Skeletal muscle satellite cell (primary cell): ENCODE results near the gene IRF2BP2.

Source experiments
- H3K27me3 ChIP-seq: 2 replicates; pipeline ENCODE4 v1.7.0; 2013; ENCODE audit warnings: low read length; ENCODE audit not compliant: control insufficient read depth, insufficient read depth
- H3K36me3 ChIP-seq: 2 replicates; pipeline ENCODE4 v1.7.0; 2013; ENCODE audit warnings: mild to moderate bottlenecking, control low read depth, low read length; ENCODE audit not compliant: insufficient read depth
- H3K4me1 ChIP-seq: 2 replicates; pipeline ENCODE4 v1.7.0; 2013; ENCODE audit warnings: low read length; ENCODE audit not compliant: control insufficient read depth, insufficient read depth
- H3K4me2 ChIP-seq: 2 replicates; pipeline ENCODE4 v1.7.0; 2013; ENCODE audit warnings: mild to moderate bottlenecking, low read length
- H3K4me3 ChIP-seq: 2 replicates; pipeline ENCODE4 v1.7.0; 2013; ENCODE audit warnings: low read length
- H3K9ac ChIP-seq: 2 replicates; pipeline ENCODE4 v1.7.0; 2013; ENCODE audit warnings: mild to moderate bottlenecking, low read depth, low read length, moderate library complexity
- H3K9me3 ChIP-seq: replicated peaks from 2 replicates; pipeline ENCODE4 v1.7.0; 2013; ENCODE audit warnings: mild to moderate bottlenecking, control low read depth, low read length

Gene IRF2BP2

DNA sequence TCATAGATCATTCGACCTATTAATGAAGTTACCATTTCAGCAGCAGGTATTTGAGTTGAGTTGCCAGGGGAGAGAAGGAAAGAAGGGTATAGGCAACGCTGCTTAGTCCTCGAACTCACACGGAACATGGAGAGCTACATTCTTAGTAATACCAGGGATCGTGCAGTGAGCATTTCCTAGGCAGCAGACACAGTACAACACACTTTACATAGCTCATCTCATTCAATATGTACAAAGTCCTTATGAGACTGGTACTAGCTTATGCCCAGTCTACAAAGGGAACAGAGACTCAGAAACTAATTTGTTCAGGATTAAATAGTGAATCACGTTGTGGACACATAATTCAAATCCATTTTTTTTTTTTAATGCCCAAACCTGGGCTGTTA lies 25.6 kb downstream of the IRF2BP2 start:
- H3K4me1 ChIP-seq = peaks cover 16% of the 10 kb centered on the region
- H3K9me3 ChIP-seq = no peaks in the 10 kb centered on the region
- H3K9ac ChIP-seq = no peak overlapping the region
- H3K4me2 ChIP-seq = no peak overlapping the region
- H3K36me3 ChIP-seq = no peaks in the 10 kb centered on the region
- H3K27me3 ChIP-seq = no peaks in the 10 kb centered on the region
- H3K4me3 ChIP-seq = no peak overlapping the region

DNA sequence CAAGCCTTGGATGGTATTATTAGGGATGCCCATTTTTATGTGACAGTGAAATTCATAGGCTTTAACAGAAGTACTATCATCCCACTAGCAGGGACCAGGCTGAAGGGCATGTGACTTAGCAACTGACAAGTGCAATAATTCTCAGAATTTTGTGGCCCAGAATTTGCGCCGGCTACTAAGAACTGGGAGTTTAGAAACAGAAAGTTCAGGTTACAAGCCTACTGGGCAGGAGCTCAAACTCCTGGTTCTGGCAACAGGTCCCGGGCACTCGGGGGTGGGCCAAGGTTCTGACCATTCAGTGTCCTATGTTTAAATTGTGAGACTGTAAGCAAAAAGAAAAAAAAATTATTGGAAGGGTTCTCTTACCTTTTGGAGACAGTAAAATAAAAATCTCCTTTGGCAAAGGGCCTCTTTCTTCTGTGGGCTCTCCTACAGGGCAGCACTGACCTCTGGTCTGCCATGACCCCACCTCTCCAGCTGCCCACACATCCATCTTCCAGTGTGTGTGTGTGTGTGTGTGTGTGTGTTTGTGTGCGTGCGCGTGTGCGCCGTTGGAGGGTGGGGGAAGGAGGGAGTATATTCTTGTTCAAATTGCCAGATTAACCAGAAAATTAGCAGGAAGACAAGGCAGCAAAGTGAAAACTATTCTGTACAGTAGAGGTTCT lies 26.1 kb downstream of the IRF2BP2 start:
- Histone ChIP-seq H3K9ac (no peak overlapping the region), H3K27me3 (no peaks in the 10 kb centered on the region), H3K4me2 (no peak overlapping the region), H3K4me3 (no peak overlapping the region), H3K4me1 (peaks cover 16% of the 10 kb centered on the region), H3K36me3 (no peaks in the 10 kb centered on the region), H3K9me3 (no peaks in the 10 kb centered on the region)

DNA sequence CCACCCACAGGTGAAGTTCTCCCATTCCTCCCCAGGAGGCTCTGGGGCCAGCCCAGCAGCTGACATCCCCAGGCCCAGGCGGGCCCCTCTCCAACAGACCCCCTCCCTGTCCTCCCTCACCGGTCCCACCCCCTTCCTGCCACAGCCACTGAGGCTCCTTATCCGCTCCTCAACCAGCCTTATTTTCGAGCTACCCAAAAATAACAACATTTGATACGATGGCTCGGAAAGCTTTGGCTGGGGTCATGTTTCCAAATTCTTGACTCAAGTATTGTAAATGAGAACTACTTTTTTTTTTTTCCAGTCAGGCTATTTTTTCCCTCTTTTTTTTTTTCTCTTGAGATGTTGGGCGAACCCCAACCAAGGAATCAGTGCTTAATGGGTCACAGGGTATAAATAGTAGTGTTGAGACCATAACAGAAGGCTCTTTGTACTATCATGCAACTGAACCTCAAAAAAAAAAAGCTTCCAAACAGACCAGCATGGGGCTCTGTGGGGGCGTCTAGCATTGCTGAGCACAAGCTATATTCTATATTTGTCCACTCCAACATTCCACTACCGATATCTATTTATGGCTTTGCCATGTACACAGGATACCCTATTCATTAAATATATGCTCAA lies 27.2 kb downstream of the IRF2BP2 start:
- peaks cover 16% of the 10 kb centered on the region for H3K4me1 ChIP-seq

DNA sequence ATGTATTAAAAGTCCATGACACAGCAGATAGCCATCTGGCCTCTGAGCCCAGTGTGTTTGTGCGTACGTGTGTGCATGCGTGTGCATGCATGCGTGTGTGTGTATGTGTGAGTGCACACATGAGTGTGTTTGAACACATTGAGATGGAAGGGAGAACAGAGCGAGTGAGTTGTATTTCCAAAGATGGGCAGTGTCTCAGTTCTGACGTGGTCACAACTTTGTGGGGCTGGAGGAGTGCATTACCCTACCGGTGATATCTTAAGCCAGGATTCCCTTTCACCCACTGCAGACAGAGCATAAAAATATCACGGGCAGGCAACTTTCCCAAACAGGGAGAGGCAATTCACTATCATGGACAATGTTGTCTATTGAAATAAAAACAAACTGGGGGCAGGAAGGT lies 27.8 kb downstream of the IRF2BP2 start:
- Histone ChIP-seq H3K4me1 (peaks cover 16% of the 10 kb centered on the region), H3K4me3 (no peak overlapping the region)

More for the DNA sequence above, 27.2 kb downstream of the IRF2BP2 start:
- H3K27me3 ChIP-seq = no peaks in the 10 kb centered on the region
- no peaks in the 10 kb centered on the region for H3K9me3 ChIP-seq
- H3K4me3 ChIP-seq = no peak overlapping the region
- H3K9ac ChIP-seq = no peak overlapping the region
- no peak overlapping the region for H3K4me2 ChIP-seq
- no peaks in the 10 kb centered on the region for H3K36me3 ChIP-seq

DNA sequence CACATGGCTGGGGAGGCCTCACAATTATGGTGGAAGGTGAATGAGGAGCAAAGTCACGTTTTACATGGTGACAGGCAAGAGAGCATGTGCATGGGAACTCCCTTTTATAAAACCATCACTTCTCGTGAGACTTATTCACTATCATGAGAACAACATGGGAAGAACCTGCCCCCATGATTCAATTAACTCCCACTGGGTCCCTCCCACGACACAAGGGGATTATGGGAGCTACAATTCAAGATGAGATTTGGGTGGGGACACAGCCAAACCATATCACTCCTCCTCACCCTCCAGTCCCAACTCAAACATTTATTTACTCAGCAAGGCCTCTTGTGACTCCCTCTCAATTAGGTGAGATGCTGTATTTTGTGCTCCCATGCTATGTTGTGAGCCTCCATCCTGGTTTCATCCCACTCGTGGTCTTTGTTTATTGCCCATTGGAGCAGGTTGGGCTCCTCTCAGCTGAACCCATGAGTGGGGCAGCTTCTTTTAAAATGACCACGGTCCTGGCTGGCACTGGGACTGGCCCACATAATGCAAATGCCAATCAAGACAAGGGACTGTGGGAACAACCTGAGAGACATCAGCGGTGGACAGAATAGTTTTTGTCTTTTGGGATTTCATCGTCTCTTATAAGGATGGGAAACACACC lies 28.8 kb downstream of the IRF2BP2 start:
- peaks cover 15% of the 10 kb centered on the region for H3K4me1 ChIP-seq
- no peaks in the 10 kb centered on the region for H3K9me3 ChIP-seq
- H3K9ac ChIP-seq = no peak overlapping the region
- H3K4me3 ChIP-seq = no peak overlapping the region
- H3K4me2 ChIP-seq = no peak overlapping the region
- no peaks in the 10 kb centered on the region for H3K36me3 ChIP-seq
- H3K27me3 ChIP-seq = no peaks in the 10 kb centered on the region

More for the DNA sequence above, 27.8 kb downstream of the IRF2BP2 start:
- no peaks in the 10 kb centered on the region for H3K9me3 ChIP-seq
- H3K36me3 ChIP-seq = no peaks in the 10 kb centered on the region
- H3K27me3 ChIP-seq = no peaks in the 10 kb centered on the region
- no peak overlapping the region for H3K4me2 ChIP-seq
- no peak overlapping the region for H3K9ac ChIP-seq

DNA sequence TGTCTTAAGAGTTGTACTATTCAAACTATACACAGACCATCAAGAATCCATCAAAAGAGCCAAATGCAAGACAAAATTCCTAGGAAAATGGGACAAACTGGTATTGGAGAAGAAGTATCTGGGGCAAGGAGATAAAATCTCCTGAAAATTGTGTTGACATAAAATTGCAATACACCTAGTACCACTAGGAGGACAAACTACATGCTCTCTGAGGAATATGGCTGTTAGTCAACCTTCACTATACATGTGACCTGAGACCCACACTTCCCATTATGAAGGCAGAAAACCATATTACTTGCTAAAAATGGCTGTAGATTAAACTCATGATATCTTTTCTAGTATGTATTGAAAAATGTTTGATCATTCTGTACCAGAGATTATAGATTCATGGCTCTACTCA lies 30.0 kb downstream of the IRF2BP2 start:
- H3K4me2 ChIP-seq = no peak overlapping the region
- H3K36me3 ChIP-seq = no peaks in the 10 kb centered on the region
- no peak overlapping the region for H3K4me3 ChIP-seq
- peaks cover 3% of the 10 kb centered on the region for H3K4me1 ChIP-seq
- no peak overlapping the region for H3K9ac ChIP-seq
- H3K27me3 ChIP-seq = no peaks in the 10 kb centered on the region
- no peaks in the 10 kb centered on the region for H3K9me3 ChIP-seq

DNA sequence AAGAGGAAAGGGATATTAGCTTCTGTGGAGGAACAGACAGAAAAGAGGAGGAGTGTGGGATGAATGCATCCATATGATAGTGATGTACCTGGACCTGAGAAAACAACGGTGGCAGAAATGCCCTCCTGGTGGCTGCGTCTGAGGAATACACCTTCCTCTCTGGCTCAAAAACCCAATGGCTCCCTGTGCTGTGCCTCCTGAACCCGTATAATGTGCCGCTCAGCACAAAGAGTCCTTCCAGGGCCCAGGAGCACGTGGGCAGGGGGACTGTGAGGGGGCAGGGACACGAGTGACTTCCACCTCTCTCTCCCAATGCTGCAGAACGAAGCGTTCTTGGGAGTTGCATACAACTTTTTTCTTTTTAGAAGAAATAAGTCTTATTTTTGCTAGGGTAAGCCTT lies 31.2 kb downstream of the IRF2BP2 start:
- no peaks in the 10 kb centered on the region for H3K36me3 ChIP-seq
- no peak overlapping the region for H3K4me2 ChIP-seq
- no peaks in the 10 kb centered on the region for H3K27me3 ChIP-seq

DNA sequence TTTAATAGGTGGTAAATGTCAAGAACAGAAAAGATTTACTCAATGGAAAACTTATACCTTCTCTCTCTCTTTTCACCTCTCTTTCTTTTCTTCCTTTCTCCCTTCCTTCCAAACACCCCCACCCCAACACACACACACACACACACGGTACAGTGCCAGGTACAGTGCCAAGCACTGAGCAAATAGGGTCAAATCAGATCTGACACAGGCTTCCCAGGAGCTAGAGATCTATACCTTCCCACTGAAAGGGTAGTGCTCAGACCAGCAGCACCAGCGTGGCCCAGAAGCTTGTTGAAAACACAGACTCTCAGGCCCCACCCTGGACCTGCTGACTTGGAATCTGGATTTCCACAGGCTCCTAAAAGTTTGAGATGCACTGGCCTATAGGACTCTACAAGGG lies 31.9 kb downstream of the IRF2BP2 start:
- no peaks in the 10 kb centered on the region for H3K27me3 ChIP-seq
- H3K9me3 ChIP-seq = no peaks in the 10 kb centered on the region
- H3K4me2 ChIP-seq = no peak overlapping the region
- no peak overlapping the region for H3K9ac ChIP-seq
- H3K4me3 ChIP-seq = no peak overlapping the region
- no peaks in the 10 kb centered on the region for H3K4me1 ChIP-seq
- no peaks in the 10 kb centered on the region for H3K36me3 ChIP-seq

More for the DNA sequence above, 31.2 kb downstream of the IRF2BP2 start:
- Histone ChIP-seq H3K4me1 (no peaks in the 10 kb centered on the region), H3K4me3 (no peak overlapping the region), H3K9me3 (no peaks in the 10 kb centered on the region), H3K9ac (no peak overlapping the region)

DNA sequence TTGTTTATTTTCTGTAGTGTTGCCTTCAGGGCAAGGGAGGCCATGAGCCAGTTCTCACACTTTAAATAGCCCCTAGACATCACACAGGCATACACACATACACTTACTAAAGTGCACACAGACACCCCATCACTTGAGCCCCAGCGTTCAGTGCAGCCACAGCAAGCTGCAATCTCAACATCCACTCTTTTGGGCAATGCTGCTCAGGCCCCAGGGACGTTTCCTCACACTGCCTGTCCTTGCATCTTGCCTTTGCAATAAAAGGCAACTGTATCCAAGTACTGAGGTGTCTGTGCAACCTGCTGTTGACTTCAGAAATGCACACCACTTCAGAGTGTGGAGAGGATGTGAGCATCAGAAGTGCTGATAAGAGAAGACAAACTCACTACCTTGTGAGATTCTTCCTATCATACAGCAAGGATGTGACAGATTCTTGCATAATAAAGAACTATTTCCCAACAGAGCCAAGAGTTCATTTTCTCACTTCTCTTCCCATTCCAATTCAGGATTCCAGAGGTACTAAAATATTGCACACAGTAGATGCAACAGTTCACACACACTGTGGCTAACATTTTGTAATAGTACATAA lies 36.2 kb downstream of the IRF2BP2 start:
- H3K9me3 ChIP-seq = no peaks in the 10 kb centered on the region

DNA sequence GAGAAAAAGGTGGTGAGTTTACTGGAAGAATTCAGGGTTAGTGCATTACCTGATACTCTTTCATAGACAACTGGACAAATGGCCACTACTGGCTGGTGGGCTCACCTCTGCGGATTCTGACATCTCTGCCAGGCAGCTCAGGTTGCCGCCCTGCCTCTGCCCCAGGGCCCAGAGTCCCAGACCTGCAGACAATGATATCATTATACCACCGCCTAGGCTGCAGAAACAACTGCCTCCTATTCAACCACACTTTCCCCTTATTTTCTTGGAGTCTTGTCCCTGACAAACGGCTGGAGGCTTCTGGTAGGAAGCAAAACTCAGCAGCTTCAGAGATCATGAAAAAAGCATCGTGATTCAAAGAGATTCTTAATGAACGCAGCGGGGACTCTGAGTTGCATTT lies 37.0 kb downstream of the IRF2BP2 start:
- Histone ChIP-seq H3K9ac (no peak overlapping the region), H3K4me2 (no peak overlapping the region), H3K4me3 (no peak overlapping the region), H3K4me1 (no peaks in the 10 kb centered on the region), H3K36me3 (no peaks in the 10 kb centered on the region), H3K9me3 (no peaks in the 10 kb centered on the region), H3K27me3 (peaks cover 5% of the 10 kb centered on the region)

More for the DNA sequence above, 36.2 kb downstream of the IRF2BP2 start:
- Histone ChIP-seq H3K4me1 (no peaks in the 10 kb centered on the region), H3K36me3 (no peaks in the 10 kb centered on the region), H3K4me3 (no peak overlapping the region), H3K27me3 (peaks cover 5% of the 10 kb centered on the region), H3K9ac (no peak overlapping the region), H3K4me2 (no peak overlapping the region)

DNA sequence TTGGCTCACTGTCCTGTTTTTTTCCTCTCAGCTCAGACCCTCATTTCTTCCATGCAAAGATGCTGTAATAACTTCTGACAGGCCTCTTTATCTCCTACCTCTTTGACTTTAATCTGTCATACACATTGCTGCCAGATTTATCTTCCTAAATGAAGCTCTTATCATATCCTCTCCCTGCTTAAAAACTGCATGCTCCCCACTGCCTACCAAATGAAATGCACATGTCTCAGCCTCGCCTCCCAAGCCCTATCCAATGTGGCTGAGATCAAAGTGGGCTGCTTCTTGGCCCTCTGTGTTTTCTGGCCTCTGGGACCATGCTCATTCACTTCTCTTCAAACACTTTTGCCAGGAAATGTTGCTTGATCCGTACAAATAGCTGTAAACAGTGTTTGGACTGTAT lies 38.3 kb downstream of the IRF2BP2 start:
- Histone ChIP-seq H3K4me2 (no peak overlapping the region), H3K36me3 (no peaks in the 10 kb centered on the region), H3K9ac (no peak overlapping the region), H3K4me3 (no peak overlapping the region), H3K9me3 (no peaks in the 10 kb centered on the region), H3K27me3 (peaks cover 5% of the 10 kb centered on the region), H3K4me1 (no peaks in the 10 kb centered on the region)
